ENCODE data around the gene DHX29.
"Not testable (repeated sequence)": the region's sequence is repeated elsewhere in the genome, so short reads cannot be mapped to it uniquely, and the experiment has no call there.

DNA sequence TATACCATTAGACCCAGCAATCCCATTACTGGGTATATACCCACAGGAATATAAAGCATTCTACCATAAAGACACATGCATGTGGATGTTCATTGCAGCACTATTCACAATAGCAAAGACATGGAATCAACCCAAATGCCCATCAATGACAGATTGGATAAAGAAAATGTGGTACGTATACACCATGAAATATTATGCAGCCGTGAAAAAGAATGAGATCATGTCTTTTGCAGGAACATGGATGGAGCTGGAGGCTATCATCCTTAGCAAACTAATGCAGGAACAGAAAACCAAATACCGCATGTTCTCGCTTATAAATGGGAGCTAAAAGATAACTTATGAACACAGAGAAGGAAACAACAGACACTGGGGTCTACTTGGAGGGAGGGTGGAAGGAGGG lies 10.7 kb upstream of the DHX29 start:
- TF ChIP-seq, protein P1, sequence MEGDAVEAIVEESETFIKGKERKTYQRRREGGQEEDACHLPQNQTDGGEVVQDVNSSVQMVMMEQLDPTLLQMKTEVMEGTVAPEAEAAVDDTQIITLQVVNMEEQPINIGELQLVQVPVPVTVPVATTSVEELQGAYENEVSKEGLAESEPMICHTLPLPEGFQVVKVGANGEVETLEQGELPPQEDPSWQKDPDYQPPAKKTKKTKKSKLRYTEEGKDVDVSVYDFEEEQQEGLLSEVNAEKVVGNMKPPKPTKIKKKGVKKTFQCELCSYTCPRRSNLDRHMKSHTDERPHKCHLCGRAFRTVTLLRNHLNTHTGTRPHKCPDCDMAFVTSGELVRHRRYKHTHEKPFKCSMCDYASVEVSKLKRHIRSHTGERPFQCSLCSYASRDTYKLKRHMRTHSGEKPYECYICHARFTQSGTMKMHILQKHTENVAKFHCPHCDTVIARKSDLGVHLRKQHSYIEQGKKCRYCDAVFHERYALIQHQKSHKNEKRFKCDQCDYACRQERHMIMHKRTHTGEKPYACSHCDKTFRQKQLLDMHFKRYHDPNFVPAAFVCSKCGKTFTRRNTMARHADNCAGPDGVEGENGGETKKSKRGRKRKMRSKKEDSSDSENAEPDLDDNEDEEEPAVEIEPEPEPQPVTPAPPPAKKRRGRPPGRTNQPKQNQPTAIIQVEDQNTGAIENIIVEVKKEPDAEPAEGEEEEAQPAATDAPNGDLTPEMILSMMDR (IDR thresholded peaks at IDR 0.05; ENCODE audit: low read depth, low read length), result not testable (repeated sequence)
- not testable (repeated sequence) for TF ChIP-seq POLR2A (IDR thresholded peaks at IDR 0.05; ENCODE audit: extremely low read depth, insufficient read length); MYC (IDR thresholded peaks at IDR 0.05; ENCODE audit: low read depth, low read length)
- TF ChIP-seq, protein P2, sequence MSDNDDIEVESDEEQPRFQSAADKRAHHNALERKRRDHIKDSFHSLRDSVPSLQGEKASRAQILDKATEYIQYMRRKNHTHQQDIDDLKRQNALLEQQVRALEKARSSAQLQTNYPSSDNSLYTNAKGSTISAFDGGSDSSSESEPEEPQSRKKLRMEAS (IDR thresholded peaks at IDR 0.05; ENCODE audit: low read depth, low read length), result not testable (repeated sequence)
